ENCODE results near the gene PRDM2.

PRDM2 gene

GRCh38 chr1:13817906-13818305 is 117.9 kb downstream of the PRDM2 start:
- no peak for DNase-seq (ENCODE audit: low spot score)

DNA sequence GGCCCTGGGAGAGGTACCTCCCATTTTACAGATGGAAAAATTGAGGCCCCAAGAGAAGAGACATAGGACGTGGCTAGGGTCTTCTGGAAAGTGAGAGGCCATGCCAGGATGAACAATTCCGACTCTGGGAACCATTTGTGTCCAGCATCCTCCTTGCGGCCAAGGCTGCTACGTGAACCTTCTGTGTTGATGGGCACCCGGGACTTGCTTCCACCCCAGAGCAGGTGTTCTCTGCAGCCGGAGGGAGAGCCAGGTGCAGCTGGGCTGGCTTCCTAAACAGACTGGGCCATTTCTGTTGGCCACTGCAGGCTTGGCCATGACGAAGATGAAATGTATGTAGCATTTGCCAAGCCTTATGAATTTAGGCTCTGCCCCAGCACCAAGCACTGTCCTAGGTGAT is 118.9 kb downstream of the PRDM2 start:
- DNase-seq (ENCODE audit: low spot score) = no peak

- DNase-seq (ENCODE audit: low spot score) = no peak
Measured at GRCh38 chr1:13819642-13820041, 119.7 kb downstream of the PRDM2 start.

DNA sequence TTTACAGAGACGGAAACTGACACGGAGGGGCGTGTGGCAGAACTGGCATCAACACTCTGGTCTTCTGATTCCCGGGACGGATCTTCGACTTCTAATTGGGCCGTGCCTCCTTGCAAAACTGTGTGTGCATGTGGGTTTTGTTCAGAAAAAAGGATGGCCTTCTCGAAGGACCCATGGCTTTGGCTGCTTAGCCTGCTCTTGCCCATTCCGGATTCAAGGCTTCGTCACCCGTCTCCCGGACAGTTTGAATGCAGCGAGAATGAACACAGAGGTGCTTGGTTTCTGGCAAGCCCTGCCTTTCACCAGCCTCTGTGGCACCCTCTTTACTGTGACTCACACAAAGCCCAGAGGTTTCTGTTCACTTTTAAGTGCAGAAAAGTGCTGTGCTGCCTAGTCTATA is 120.1 kb downstream of the PRDM2 start:
- DNase-seq (ENCODE audit: low spot score) = no peak

DNA sequence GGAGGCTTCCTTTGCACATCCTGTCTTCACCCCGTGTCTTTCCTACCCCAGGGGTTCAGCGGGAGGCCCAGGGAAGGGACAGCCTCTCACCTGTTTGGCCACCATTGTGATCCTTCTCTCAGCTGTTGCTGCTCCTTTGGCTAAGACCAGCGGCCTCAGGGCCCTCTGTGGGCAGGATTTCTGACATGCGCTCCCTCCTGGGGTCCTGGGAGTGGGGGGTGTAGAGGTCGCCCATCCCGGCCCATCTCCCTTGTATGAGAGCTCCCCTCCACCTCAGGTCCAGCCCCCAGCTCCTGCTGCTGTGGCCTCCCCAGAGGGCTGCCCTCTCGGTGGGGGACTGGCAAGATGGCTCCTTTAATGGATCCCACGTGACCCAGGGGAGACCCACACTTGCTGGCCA is 120.5 kb downstream of the PRDM2 start:
- no peak for DNase-seq (ENCODE audit: low spot score)

DNA sequence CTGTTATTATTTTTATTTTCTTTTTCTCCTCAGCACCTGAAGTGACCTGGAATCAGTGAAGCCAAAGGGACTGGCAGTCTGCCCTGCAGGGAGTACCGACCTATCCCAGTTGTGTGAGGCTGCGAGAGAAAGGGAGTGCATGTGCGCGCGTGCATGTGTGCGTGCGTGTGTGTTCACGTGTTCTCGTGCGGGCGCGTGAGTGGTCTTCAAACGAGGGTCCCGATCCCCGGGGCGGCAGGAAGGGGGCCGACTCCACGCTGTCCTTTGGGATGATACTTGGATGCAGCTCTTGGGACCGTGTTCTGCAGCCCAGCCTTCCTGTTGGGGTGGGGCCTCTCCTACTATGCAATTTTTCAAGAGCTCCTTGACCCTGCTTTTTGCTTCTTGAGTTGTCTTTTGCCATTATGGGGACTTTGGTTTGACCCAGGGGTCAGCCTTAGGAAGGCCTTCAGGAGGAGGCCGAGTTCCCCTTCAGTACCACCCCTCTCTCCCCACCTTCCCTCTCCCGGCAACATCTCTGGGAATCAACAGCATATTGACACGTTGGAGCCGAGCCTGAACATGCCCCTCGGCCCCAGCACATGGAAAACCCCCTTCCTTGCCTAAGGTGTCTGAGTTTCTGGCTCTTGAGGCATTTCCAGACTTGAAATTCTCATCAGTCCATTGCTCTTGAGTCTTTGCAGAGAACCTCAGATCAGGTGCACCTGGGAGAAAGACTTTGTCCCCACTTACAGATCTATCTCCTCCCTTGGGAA is 123.3 kb downstream of the PRDM2 start:
- DNase-seq (ENCODE audit: low spot score) = no peak

DNA sequence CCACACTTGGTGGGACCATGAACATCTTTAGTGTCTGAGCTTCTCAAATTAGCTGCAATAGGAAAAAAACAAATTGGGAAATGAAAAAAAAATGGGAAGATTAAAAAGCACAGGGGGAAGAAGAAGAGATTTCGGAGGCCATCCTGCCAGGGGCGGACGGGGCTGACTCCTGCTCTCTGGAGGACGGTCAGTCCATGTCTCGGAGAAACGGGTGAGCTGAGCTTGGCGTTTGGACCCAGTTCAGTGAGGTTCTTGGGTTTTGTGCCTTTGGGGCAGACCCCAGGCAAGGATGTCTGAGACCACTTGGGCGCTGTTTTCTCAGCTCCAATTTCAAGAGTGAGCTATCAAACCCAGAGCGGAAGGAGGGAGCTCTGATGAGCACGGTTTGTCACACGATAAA is 123.9 kb downstream of the PRDM2 start:
- no peak for DNase-seq (ENCODE audit: low spot score)

DNA sequence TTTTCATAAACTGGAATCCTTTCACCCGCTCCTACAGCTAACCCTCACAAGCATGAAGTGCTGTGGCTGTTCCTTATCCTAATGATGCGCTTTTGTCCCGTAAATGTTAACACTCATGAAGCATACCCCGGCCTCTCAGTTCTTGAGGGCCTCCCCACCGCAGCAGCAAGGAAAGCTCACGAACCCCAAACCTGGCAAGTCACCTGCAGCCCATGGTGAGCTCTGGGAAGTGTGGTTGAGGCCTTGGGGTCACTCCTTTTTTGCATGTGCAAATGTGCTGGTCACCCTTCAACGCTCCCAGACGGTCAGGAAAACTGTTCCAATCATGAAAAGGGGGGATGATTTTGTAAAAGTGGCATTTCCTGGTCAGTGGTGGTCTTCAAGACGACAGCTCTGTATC is 124.6 kb downstream of the PRDM2 start:
- no peak for DNase-seq (ENCODE audit: low spot score)

DNA sequence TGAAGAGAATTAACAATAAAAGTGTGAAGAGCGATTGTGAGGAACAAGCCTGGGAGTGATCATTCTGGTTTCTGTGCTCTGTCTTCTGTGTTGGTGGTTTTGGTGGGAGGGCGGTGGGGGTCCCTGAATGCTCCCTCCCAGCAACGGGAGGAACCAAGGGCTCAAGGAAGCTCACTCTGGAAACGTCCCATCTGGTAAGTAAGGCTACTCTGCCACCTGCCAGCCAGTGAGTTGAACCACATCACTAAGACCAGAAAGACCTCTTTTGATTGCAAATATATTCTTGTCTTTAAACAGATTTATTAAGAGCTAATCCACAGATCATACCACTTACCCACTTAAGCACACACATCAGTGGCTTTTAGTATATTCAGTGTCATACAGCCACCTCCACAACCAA is 125.0 kb downstream of the PRDM2 start:
- no peak for DNase-seq (ENCODE audit: low spot score)

DNA sequence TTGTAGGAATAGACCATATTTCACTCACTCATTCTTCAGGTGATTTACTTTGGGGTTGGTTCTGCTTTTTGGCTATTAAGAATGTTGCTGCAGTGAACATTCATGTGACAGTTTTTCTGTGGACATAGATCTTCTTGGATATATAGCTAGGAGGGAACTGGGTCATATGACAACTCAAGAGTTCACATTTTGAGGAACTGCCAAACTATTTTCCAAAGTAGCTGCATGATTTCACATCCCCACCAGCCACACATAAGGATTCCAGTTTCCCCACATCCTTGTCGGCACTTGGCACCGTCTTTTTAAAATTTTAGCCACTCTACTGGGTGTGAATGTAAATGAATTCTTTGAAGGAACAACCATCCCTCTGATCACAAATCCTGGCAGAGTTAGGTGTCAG is 126.0 kb downstream of the PRDM2 start:
- DNase-seq (ENCODE audit: low spot score) = no peak

DNA sequence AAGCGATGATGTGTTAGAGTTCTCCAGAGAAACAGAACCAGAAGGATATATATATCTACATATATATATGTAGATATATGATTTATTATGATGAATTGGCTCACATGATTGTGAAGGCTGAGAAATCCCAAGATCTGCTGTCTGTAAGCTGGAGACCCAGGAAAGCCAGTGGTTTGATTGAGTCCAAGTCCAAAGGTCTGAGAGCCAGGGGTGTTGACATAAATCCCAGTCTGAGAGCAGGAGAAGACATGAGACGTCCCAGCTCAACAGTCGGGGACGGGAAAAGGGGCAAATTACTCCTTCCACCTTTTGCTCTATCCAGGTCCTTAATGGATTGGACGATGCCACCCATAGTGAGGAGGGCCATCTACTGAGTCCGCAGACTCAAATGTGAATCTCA is 126.6 kb downstream of the PRDM2 start:
- DNase-seq (ENCODE audit: low spot score) = no peak

- DNase-seq (ENCODE audit: low spot score) = no peak
Measured at GRCh38 chr1:13828454-13829151, 128.6 kb downstream of the PRDM2 start.

DNA sequence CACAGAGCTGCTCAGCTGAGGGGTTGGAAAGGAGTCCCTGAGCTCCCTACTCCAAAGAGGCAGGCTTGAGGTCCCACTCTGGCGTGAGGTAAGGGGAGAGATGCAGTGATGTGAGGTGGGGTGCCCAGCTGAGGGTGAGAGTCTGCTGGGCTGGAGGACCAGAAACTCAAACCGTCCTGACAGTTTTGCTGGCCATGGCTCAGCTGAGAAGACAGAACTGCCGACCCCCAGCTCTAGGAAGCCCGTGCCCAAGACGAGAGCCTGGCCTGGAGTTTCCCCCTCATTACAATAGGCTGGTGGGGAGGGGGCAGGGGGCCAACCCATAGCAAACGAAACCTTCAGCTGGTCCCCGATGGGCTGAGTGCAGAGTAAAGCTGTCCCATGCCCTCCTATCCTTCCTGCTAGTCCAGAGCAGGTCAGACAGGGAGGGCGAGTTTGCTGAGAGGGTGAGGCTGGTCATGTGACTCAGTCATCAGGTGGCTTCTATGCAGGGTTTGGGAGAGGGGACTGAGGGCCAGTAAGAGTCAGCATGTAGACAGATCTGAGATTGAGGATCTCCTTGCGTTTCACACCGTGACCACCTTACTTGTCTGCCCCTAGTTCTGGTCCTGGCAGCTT is 129.3 kb downstream of the PRDM2 start:
- no peak for DNase-seq (ENCODE audit: low spot score)

DNA sequence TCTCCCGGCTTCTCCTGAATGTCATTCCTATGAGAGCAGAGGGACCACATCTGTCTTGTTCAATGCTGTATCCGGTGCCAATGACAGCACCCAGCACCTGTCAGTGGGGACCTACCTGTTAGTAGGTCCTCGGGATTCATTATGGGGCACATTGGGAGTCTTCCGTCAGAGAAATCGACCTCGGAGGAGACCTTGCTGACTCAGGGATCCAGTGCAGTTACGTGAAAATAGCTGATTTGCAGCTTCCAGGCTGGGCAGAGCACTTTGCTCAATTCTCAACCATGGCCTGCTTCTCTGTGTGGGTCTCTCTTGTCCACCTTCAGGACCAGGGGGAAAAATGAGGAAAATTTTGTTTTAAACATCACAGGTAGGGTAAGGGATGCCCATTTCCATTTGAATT is 130.2 kb downstream of the PRDM2 start:
- DNase-seq (ENCODE audit: low spot score) = no peak

- DNase-seq (ENCODE audit: low spot score) = no peak
Measured at GRCh38 chr1:13830616-13831280, 130.8 kb downstream of the PRDM2 start.

GRCh38 chr1:13832100-13832499 is 132.1 kb downstream of the PRDM2 start:
- no peak for DNase-seq (ENCODE audit: low spot score)

- no peak for DNase-seq (ENCODE audit: low spot score)
Measured at GRCh38 chr1:13832536-13832935, 132.5 kb downstream of the PRDM2 start.

DNA sequence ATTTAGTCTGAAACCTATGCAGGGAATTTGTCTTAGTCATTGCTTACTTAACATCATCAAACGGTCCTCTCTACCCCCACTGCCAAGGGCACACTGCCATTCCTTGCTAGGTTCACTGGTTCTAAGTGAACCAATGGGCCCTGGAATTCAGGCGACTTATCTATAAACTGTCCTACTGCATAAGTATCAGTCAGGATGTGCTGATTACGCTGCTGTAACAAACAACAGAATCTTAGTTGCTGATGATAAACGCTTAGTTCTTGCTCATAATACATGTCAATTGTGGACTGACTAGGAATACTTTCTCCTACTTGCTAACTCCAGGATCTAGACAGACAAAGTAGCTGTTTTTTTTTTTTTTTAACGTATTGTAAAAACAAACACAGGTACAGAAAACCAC is 136.1 kb downstream of the PRDM2 start:
- DNase-seq (ENCODE audit: low spot score) = no peak

- no peak for DNase-seq (ENCODE audit: low spot score)
Measured at GRCh38 chr1:13836631-13837030, 136.6 kb downstream of the PRDM2 start.

DNA sequence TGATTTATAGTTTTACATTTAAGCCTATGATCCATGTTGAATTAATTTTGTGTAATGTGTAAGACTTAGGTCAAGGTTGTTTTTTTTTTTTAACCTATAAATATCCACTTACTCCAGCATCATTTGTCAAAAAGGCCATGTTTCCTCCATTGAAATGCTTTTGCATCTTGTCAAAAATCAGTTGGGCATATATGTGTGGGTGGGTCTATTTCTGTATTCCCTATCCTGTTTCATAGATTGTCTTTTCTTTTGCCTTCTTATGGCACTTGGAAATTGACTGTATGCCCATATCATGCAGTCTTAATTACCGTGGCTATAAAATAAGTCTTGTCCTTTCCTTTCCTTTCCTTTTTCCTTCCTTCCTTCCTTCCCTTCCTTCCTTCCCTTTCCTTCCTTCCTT is 138.2 kb downstream of the PRDM2 start:
- no peak for DNase-seq (ENCODE audit: low spot score)

DNA sequence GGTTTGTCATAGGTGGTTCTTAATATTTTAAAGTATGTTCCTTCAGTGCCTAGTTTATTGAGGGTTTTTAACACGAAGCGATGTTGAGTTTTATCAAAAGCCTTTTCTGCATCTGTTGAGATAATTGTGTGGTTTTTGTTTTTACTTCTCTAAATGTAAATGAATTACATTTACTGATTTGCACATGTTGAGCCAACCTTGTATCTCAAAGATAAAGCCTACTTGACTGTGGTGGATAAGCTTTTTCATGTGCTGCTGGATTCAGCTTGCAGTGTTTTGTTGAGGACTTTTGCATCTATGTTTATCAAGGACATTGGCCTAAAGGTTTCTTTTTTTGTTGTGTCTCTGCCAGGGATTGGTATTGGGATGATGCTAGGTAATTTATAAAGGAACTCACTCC is 142.5 kb downstream of the PRDM2 start:
- DNase-seq (ENCODE audit: low spot score) = no peak

- DNase-seq (ENCODE audit: low spot score) = no peak
Measured at GRCh38 chr1:13851726-13852125, 151.7 kb downstream of the PRDM2 start.

DNA sequence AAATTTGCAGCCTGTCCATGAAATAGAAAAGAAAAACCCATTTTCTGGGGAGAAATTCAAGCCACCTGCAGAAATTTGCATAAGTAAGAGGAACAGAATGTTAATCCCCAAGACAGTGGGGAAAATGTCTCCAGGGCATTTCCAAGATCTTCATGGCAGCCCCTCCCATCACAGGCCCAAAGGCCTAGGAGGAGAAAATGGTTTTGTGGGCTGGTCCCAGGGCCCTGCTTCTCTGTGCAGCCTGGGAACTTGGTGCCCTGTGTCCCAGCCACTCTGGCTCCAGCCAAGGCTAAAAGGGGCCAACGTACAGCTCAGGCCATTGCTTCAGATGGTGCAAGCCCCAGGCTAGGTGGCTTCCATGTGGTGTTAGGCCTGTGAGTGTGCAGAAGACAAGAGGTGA is 155.6 kb downstream of the PRDM2 start:
- no peak for DNase-seq (ENCODE audit: low spot score)
